GM12865 (cell line): ENCODE data around the gene ZNF516.
A peak's percentile ranks its signal among the peaks of the same experiment; 100 is the strongest.

Source experiments
- DNase-seq: peaks from one replicate; pipeline ENCODE4 v3.0.0; 2010; ENCODE audit warnings: low read depth
- H3K4me3 ChIP-seq: 2 replicates; pipeline ENCODE4 v1.5.1; 2011; ENCODE audit warnings: mild to moderate bottlenecking, low read depth, low read length, control low read depth
- CTCF ChIP-seq: IDR thresholded peaks from 2 replicates; pipeline ENCODE4 v1.5.1; 2011; ENCODE audit warnings: low read length, control low read depth, low read depth, inconsistent platforms; ENCODE audit not compliant: insufficient read depth; ENCODE audit errors: missing control alignments

The ZNF516 gene

GRCh38 chr18:76374330-76375281 is 120.4 kb downstream of the ZNF516 start:
- TF ChIP-seq CTCF = no peak
- peak; percentile 73 for DNase-seq
- no peak overlapping the region for H3K4me3 ChIP-seq

- no peak overlapping the region for H3K4me3 ChIP-seq
- no peak for DNase-seq
- TF ChIP-seq CTCF = no peak
Measured at GRCh38 chr18:76373297-76373696, 121.7 kb downstream of the ZNF516 start.

GRCh38 chr18:76371301-76372203 is 123.5 kb downstream of the ZNF516 start:
- DNase-seq = no peak
- no peak overlapping the region for H3K4me3 ChIP-seq
- TF ChIP-seq CTCF = no peak

GRCh38 chr18:76370686-76371085 is 124.4 kb downstream of the ZNF516 start:
- H3K4me3 ChIP-seq = no peak overlapping the region
- DNase-seq = no peak
- TF ChIP-seq CTCF = no peak

GRCh38 chr18:76370201-76370600 is 124.8 kb downstream of the ZNF516 start:
- no peak for TF ChIP-seq CTCF
- no peak overlapping the region for H3K4me3 ChIP-seq
- DNase-seq = no peak

GRCh38 chr18:76369791-76370190 is 125.3 kb downstream of the ZNF516 start:
- TF ChIP-seq CTCF = no peak
- H3K4me3 ChIP-seq = no peak overlapping the region
- DNase-seq = no peak
